ENCODE measurements around the gene CCDC187. TPM values are rescaled to one million over a fixed set of nuclear protein-coding genes. Genes with fewer than 3 reads are reported as not detected.
A peak's percentile ranks its signal among the peaks of the same experiment; 100 is the strongest.

The CCDC187 gene
- total RNA-seq, 2 donors from 2014 or later: 1.3 to 2.3 TPM

GRCh38 chr9:136328011-136328621 is 24.2 kb upstream of the CCDC187 start:
- peak; percentile 55 to 81 (median 61) for DNase-seq
- intact Hi-C loops (cut with DNase I): no loop called here
- Histone ChIP-seq H3K4me3 (peak overlapping the region; percentile 9 to 17), H3K27ac (peak overlapping the region in 2 of 4 donors; percentile 30 to 56), H3K9me3 (no peaks in the 10 kb centered on the region), H3K36me3 (replicated peaks in 1 of 2; ENCODE audit: insufficient read depth in 1 of 2, low read depth in 2 of 2) (no peaks in the 10 kb centered on the region), H3K4me1 (peaks cover 13% of the 10 kb centered on the region), H3K27me3 (no peaks in the 10 kb centered on the region)
- peak; percentile 39 for ATAC-seq
- WGBS, 2 donors: 43% methylated on average over 11 of the region's 13 CpGs; no CpG with 5 or more reads in 1 of the 2 donors
- TF ChIP-seq POLR2A (IDR thresholded peaks at IDR 0.05) (no peak), CTCF (IDR thresholded peaks at IDR 0.05) (no peak)

GRCh38 chr9:136327304-136327974 is 23.5 kb upstream of the CCDC187 start, which contains the start of gene GPSM1:
Gene GPSM1, plus strand, starts transcription at chr9:136327539. Its CDS starts 157 bp downstream, at chr9:136327696.
- 0% methylated on average over 31 of the region's 88 CpGs; no CpG with 5 or more reads in 1 of the 2 donors for WGBS, 2 donors
- H3K36me3 ChIP-seq (replicated peaks in 1 of 2; ENCODE audit: insufficient read depth in 1 of 2, low read depth in 2 of 2): no peaks in the 10 kb centered on the region
- peak in 1 of 3 donors; percentile 24 for TF ChIP-seq POLR2A (IDR thresholded peaks at IDR 0.05)
- TF ChIP-seq CTCF (IDR thresholded peaks at IDR 0.05): peak in 2 of 7 experiments; percentile 20 to 24
- intact Hi-C loops (cut with DNase I): no loop called here
- peak within 1 kb of the TSS in 3 of 4 donors; percentile 30 to 56 (median 44) for H3K27ac ChIP-seq
- no peaks in the 10 kb centered on the region for H3K9me3 ChIP-seq
- H3K4me3 ChIP-seq: peak within 1 kb of the TSS; percentile 9 to 17
- ATAC-seq: peak; percentile 51
- DNase-seq: peak; percentile 44 to 61 (median 52)
- no peaks in the 10 kb centered on the region for H3K27me3 ChIP-seq
- H3K4me1 ChIP-seq: peaks cover 13% of the 10 kb centered on the region

GRCh38 chr9:136326761-136327303 is 22.9 kb upstream of the CCDC187 start:
- intact Hi-C loops (cut with DNase I): no loop called here

DNA sequence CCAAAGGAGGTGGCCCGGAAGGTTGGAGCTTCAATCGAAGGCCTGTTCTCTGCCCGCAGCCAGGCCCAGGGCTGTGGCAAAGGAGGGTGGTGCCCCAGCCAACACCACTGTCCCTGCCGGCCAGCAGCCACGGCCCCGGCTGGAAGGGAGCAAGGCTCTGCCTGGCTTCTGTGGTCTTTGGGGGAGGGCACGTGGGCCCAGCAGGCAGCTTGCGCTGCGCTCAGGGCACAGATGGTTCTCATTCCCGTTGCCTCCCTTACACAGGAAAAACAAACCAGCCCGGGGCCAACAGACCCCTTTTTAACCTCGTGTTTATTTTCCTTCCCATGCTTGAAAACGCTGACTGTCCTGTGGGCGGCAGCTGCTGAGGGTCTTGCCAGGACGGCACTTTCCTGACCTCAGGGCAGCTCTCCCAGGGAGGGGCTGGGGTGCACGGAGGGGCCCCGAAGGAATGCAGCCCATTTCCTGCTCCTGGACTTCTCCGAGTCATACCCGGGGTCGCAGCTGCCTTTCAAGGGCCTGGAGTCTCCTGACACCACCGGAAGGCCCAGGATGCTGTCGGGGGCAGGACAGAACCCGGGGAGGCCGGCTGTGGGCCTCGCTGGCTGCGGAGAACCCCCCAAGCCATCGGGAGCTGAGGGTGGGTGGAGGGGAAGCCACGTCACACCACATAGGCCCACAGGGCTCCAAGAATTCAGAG is 22.3 kb upstream of the CCDC187 start:
- peaks cover 13% of the 10 kb centered on the region for H3K4me1 ChIP-seq
- TF ChIP-seq CTCF (IDR thresholded peaks at IDR 0.05) (no peak), POLR2A (IDR thresholded peaks at IDR 0.05) (no peak)
- no peaks in the 10 kb centered on the region for H3K36me3 ChIP-seq (replicated peaks in 1 of 2; ENCODE audit: insufficient read depth in 1 of 2, low read depth in 2 of 2)
- 64 to 69% methylated on average over 17 to 24 of the region's 28 CpGs for WGBS, 2 donors
- no peak for ATAC-seq
- H3K27ac ChIP-seq: no peak overlapping the region
- intact Hi-C loops (cut with DNase I): no loop called here
- DNase-seq: no peak
- H3K4me3 ChIP-seq: no peak overlapping the region
- H3K9me3 ChIP-seq: no peaks in the 10 kb centered on the region
- H3K27me3 ChIP-seq: no peaks in the 10 kb centered on the region

More at GRCh38 chr9:136326761-136327303, 22.9 kb upstream of the CCDC187 start:
- no peak overlapping the region for H3K4me3 ChIP-seq
- peaks cover 13% of the 10 kb centered on the region for H3K4me1 ChIP-seq
- no peak for TF ChIP-seq POLR2A (IDR thresholded peaks at IDR 0.05)
- no peak for TF ChIP-seq CTCF (IDR thresholded peaks at IDR 0.05)
- ATAC-seq (no peak), DNase-seq (no peak)
- H3K27me3 ChIP-seq: no peaks in the 10 kb centered on the region
- WGBS, 2 donors: 39 to 80% methylated on average over 2 to 13 of the region's 17 CpGs
- H3K27ac ChIP-seq: peak overlapping the region in 1 of 4 donors; percentile 12
- no peaks in the 10 kb centered on the region for H3K9me3 ChIP-seq
- H3K36me3 ChIP-seq (replicated peaks in 1 of 2; ENCODE audit: insufficient read depth in 1 of 2, low read depth in 2 of 2): no peaks in the 10 kb centered on the region

Measured in body of pancreas (tissue), 4 donors.